Lower lobe of right lung (tissue), 2 donors: ENCODE data around the gene FUT4. TPM values are rescaled to one million over a fixed set of nuclear protein-coding genes. Genes with fewer than 3 reads are reported as not detected.
A peak's percentile ranks its signal among the peaks of the same experiment; 100 is the strongest.

ENCODE experiments used
- ATAC-seq, 2 donors: fragments of 200-7000 bp; cut with Tn5 transposase; one replicate each; pipeline ENCODE4 v1.9.1; 2020 to 2022; ENCODE audit warnings: mild to moderate bottlenecking in 2 of 2, moderate library complexity in 2 of 2
- DNase-seq: peaks from one replicate; pipeline ENCODE4 v3.0.0-alpha.2; 2020
- H3K27ac ChIP-seq: fragments of 200-600 bp; one replicate; pipeline ENCODE4 v1.8.0; 2022
- H3K27me3 ChIP-seq: fragments of 200-600 bp; one replicate; pipeline ENCODE4 v1.8.0; 2022; ENCODE audit warnings: low read depth
- H3K36me3 ChIP-seq: fragments of 200-600 bp; one replicate; pipeline ENCODE4 v1.8.0; 2022; ENCODE audit warnings: mild to moderate bottlenecking
- H3K4me1 ChIP-seq: fragments of 200-600 bp; one replicate; pipeline ENCODE4 v1.8.0; 2022
- H3K4me3 ChIP-seq: fragments of 200-600 bp; one replicate; pipeline ENCODE4 v1.8.0; 2022; ENCODE audit warnings: mild to moderate bottlenecking
- H3K9me3 ChIP-seq: fragments of 200-600 bp; one replicate; pipeline ENCODE4 v1.8.0; 2022
- intact Hi-C: fragments of 100-400 bp; cut with DNase I; formaldehyde crosslinking; loops from one replicate; pipeline ENCODE4 v1.11.0; 2022
- total RNA-seq: library from RNA; stranded (reverse); fragmentation: NEBNext Ultra II Directional; extraction: Animal tissue kit (Norgen Biotek cat#: 25700); gene quantifications from one replicate; pipeline ENCODE4 v1.2.1, GENCODE V29; 2021
- TF ChIP-seq, protein P1 (sequence below): fragments of 200-600 bp; IDR thresholded peaks from one replicate; pipeline ENCODE4 v1.8.0; 2022; ENCODE audit warnings: antibody characterized with exemption, mild to moderate bottlenecking
- donor health status: DM: no; HTN: yes; CAD: no; lungs with severe emphysema.

The FUT4 gene
- total RNA-seq, 1 donor from 2014 or later, result 7.1 TPM

DNA sequence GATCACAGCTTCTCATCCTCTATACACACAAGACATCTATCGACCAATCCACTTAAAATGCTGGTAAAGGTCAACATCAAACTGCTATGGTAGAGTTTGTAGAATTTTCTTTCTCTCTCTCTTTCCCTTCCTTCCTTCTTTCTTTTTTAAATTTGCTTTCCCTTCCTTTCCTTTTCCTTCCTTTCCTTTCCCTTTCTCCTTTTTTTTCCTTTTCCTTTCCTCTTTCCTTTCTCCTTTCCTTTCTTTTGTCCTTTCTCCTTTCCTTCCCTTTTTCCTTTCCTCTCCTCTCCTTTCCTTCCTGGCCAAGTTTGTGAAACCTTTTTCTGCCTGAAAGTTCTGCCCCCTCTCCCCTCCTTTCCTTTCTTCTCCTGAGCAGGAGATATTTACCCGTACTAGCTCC lies 28.3 kb upstream of the FUT4 start:
- Histone ChIP-seq H3K36me3 (no peaks in the 10 kb centered on the region), H3K9me3 (no peaks in the 10 kb centered on the region), H3K4me3 (no peak overlapping the region), H3K4me1 (no peaks in the 10 kb centered on the region), H3K27ac (no peak overlapping the region), H3K27me3 (no peaks in the 10 kb centered on the region)
- no peak for ATAC-seq
- TF ChIP-seq, protein P1, sequence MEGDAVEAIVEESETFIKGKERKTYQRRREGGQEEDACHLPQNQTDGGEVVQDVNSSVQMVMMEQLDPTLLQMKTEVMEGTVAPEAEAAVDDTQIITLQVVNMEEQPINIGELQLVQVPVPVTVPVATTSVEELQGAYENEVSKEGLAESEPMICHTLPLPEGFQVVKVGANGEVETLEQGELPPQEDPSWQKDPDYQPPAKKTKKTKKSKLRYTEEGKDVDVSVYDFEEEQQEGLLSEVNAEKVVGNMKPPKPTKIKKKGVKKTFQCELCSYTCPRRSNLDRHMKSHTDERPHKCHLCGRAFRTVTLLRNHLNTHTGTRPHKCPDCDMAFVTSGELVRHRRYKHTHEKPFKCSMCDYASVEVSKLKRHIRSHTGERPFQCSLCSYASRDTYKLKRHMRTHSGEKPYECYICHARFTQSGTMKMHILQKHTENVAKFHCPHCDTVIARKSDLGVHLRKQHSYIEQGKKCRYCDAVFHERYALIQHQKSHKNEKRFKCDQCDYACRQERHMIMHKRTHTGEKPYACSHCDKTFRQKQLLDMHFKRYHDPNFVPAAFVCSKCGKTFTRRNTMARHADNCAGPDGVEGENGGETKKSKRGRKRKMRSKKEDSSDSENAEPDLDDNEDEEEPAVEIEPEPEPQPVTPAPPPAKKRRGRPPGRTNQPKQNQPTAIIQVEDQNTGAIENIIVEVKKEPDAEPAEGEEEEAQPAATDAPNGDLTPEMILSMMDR, result no peak
- intact Hi-C loops, result loop anchor here (10.0 kb wide), 1 partner anchor 89 kb away; no protein-coding TSS in a partner anchor
- DNase-seq, result no peak

DNA sequence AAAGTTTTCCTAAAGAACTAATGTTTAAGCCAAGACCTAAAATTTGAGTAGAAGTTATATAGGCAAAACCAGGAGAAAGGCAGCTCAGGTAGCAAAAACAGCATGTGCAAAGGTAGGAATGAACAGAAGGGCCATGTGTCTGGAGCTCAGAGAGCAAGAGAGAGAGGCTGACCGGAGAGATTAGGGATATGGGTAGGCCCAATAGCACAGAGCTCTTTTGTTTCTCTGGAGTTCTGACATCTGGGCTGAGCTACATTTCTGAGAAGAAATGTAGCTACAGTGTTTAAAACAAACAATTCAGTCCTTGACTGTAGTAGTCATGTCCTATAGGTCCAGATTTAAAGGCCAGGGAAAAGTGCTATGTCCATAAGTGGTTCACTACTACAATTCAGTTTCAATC lies 27.0 kb upstream of the FUT4 start:
- DNase-seq (no peak), ATAC-seq (no peak)
- Histone ChIP-seq H3K9me3 (no peaks in the 10 kb centered on the region), H3K4me1 (no peaks in the 10 kb centered on the region), H3K4me3 (no peak overlapping the region), H3K27ac (no peak overlapping the region), H3K27me3 (no peaks in the 10 kb centered on the region), H3K36me3 (no peaks in the 10 kb centered on the region)
- intact Hi-C loops, result loop anchor here (10.0 kb wide), 1 partner anchor 88 kb away; no protein-coding TSS in a partner anchor
- TF ChIP-seq, protein P1, result no peak

DNA sequence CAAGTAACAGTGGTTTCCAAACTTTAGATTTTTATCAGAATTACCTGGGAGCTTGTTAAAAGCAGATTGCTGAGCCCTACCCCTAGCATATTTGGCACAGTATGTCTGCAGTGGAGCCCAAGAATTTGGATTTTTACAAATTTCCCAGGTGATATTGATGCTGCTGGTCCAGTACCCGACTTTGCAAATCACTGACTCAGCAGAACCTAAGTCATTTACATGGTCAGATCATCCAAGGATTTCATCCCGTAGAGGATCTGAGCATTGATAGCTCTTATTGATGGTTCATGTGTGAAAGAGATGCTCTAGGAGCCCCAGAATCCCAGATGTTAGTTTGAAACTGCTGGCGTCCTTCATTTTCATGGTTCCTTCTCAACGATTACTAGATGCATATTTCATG lies 25.4 kb upstream of the FUT4 start:
- intact Hi-C loops, result loop anchor here (10.0 kb wide), 1 partner anchor 87 kb away; no protein-coding TSS in a partner anchor
- Histone ChIP-seq H3K4me3 (no peak overlapping the region), H3K27ac (no peak overlapping the region), H3K9me3 (no peaks in the 10 kb centered on the region), H3K36me3 (no peaks in the 10 kb centered on the region), H3K4me1 (no peaks in the 10 kb centered on the region), H3K27me3 (no peaks in the 10 kb centered on the region)
- TF ChIP-seq, protein P1, result no peak
- DNase-seq (no peak), ATAC-seq (no peak)

DNA sequence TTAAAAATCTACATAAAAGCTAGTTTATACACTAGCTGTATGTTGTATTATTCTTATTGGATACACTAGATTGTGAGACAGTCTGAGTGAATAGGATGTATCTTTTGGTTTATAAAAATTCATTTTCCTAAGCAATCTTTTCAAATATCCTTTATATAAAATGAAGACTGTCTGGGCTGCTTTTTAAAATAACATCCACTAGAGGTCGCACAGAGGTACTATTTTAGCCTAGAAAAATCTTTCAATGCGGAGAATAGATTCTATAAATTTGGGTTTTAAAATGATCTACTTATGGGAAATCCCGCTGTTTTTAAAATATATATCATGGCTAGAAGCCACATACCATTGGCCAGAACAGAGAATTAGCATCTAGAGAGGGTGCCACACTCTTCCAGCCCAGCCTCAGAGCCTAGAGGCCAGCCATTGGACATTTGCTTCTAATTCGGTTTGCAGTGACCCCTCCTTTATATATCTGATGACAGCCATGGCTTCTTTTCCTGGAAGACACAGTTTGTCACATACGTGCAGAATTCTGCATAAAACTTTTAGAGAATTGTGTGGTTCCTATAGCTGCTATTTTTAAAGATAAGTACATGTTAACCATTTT lies 24.1 kb upstream of the FUT4 start:
- Histone ChIP-seq H3K27me3 (no peaks in the 10 kb centered on the region), H3K27ac (no peak overlapping the region), H3K4me1 (no peaks in the 10 kb centered on the region), H3K9me3 (no peaks in the 10 kb centered on the region), H3K4me3 (no peak overlapping the region), H3K36me3 (no peaks in the 10 kb centered on the region)
- ATAC-seq, result peak; percentile 55 to 71
- intact Hi-C loops, result loop anchor here (10.0 kb wide), 1 partner anchor 85 kb away; no protein-coding TSS in a partner anchor
- no peak for DNase-seq
- TF ChIP-seq, protein P1, result peak; percentile 69

DNA sequence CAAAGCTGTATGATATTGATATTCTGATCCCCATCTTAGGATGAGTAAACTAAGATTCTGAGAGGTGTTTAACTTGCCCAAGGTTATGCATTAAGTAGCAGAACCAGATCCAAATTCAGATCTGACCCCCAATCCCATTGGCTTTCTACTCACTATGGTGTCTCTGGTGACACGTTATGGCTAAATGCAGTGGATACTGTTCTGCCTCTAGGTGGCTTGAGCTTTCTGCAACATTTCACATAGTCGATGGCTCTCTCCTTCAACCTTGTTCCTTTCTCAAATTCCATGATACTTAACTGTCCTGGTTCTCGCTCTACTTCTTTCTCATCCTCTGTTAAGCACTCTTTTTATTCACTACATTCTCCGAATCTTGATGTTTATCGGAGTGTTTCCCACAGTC lies 22.0 kb upstream of the FUT4 start:
- no peaks in the 10 kb centered on the region for H3K27me3 ChIP-seq
- ATAC-seq (peak in 1 of 2 donors; percentile 48), DNase-seq (no peak)
- H3K9me3 ChIP-seq, result no peaks in the 10 kb centered on the region
- TF ChIP-seq, protein P1, result peak; percentile 30
- intact Hi-C loops, result no loop called here
- H3K4me3 ChIP-seq, result no peak overlapping the region
- H3K4me1 ChIP-seq, result peaks cover 4% of the 10 kb centered on the region
- H3K36me3 ChIP-seq, result no peaks in the 10 kb centered on the region
- H3K27ac ChIP-seq, result no peak overlapping the region
